Activated B cell treated with CpG ODN at 0.5 μM for 24 hours (primary cell): Measurements from ENCODE around the gene HERC3. TPM values are rescaled to one million over a fixed set of nuclear protein-coding genes. Genes with fewer than 3 reads are reported as not detected.

Experiments
- ATAC-seq: fragments of 200-7000 bp; cut with Tn5 transposase; one replicate; pipeline ENCODE4 v1.10.0; 2021; ENCODE audit warnings: low read depth, mild to moderate bottlenecking, moderate library complexity
- CTCF ChIA-PET: fragments of 350-600 bp; sonication (Branson Sonifier 250); formaldehyde crosslinking; loops from one replicate; lab custom pipeline; 2021; ENCODE audit warnings: antibody characterized with exemption; lab: Charles Lee
- POLR2A ChIA-PET: fragments of 350-600 bp; sonication (Branson Sonifier 250); formaldehyde crosslinking; loops from one replicate; lab custom pipeline; 2021; ENCODE audit warnings: antibody characterized with exemption; lab: Charles Lee
- DNase-seq: peaks from one replicate; pipeline ENCODE4 v3.0.0; 2022
- H3K27ac Mint-ChIP-seq: one replicate; pipeline ENCODE4 v1.8.0; 2020; ENCODE audit warnings: mixed read lengths
- H3K27me3 Mint-ChIP-seq: one replicate; pipeline ENCODE4 v1.8.0; 2021; ENCODE audit warnings: mixed read lengths
- H3K36me3 Mint-ChIP-seq: one replicate; pipeline ENCODE4 v1.8.0; 2021; ENCODE audit warnings: low read depth, mixed read lengths
- H3K4me1 Mint-ChIP-seq: one replicate; pipeline ENCODE4 v1.8.0; 2021; ENCODE audit warnings: mixed read lengths
- H3K4me3 Mint-ChIP-seq: one replicate; pipeline ENCODE4 v1.8.0; 2020; ENCODE audit warnings: mild to moderate bottlenecking, mixed read lengths
- H3K9me3 Mint-ChIP-seq: one replicate; pipeline ENCODE4 v1.8.0; 2020; ENCODE audit warnings: mixed read lengths
- intact Hi-C: fragments of 100-400 bp; cut with micrococcal nuclease; formaldehyde crosslinking; loops from one replicate; pipeline ENCODE4 v1.15.1; 2024
- total RNA-seq: library from RNA; stranded (reverse); gene quantifications from 2 replicates; pipeline ENCODE4 v1.2.3, GENCODE V29; 2022
- TF ChIP-seq, protein P1 (sequence below): fragments of 200-600 bp; IDR thresholded peaks from one replicate; pipeline ENCODE4 v1.8.0; 2022; ENCODE audit warnings: antibody characterized with exemption, mild to moderate bottlenecking

Gene HERC3
- total RNA-seq, 1 donor from 2014 or later, result 27.5 TPM

DNA sequence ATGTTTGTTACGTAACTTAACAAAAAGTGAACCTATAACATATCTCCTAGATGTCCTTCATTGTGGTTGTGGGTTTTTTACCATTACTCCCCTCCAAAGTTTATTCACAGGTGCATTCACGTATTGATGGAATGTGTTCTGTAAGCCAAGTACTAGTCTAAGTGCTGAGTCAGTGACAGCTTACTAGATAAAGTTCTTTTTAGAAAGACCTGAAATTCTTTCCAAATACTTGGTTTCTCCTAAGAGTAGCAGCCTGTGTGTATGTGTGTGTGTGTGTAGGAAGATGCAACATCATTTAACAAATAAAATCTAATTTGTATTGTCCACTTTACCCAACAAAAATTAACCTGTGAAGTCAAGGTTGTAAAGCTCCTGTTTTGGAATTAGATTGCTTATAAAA lies 83.3 kb downstream of the HERC3 start:
- Mint-ChIP-seq H3K4me3 (no peak overlapping the region), H3K27ac (no peak overlapping the region), H3K36me3 (peaks cover 71% of the 10 kb centered on the region), H3K27me3 (no peaks in the 10 kb centered on the region), H3K4me1 (no peaks in the 10 kb centered on the region), H3K9me3 (no peaks in the 10 kb centered on the region)
- intact Hi-C loops, result no loop called here
- DNase-seq (no peak), ATAC-seq (no peak)
- TF ChIP-seq, protein P1, sequence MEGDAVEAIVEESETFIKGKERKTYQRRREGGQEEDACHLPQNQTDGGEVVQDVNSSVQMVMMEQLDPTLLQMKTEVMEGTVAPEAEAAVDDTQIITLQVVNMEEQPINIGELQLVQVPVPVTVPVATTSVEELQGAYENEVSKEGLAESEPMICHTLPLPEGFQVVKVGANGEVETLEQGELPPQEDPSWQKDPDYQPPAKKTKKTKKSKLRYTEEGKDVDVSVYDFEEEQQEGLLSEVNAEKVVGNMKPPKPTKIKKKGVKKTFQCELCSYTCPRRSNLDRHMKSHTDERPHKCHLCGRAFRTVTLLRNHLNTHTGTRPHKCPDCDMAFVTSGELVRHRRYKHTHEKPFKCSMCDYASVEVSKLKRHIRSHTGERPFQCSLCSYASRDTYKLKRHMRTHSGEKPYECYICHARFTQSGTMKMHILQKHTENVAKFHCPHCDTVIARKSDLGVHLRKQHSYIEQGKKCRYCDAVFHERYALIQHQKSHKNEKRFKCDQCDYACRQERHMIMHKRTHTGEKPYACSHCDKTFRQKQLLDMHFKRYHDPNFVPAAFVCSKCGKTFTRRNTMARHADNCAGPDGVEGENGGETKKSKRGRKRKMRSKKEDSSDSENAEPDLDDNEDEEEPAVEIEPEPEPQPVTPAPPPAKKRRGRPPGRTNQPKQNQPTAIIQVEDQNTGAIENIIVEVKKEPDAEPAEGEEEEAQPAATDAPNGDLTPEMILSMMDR, result no peak
- CTCF ChIA-PET, result no interaction called here
- POLR2A ChIA-PET, result no interaction called here

DNA sequence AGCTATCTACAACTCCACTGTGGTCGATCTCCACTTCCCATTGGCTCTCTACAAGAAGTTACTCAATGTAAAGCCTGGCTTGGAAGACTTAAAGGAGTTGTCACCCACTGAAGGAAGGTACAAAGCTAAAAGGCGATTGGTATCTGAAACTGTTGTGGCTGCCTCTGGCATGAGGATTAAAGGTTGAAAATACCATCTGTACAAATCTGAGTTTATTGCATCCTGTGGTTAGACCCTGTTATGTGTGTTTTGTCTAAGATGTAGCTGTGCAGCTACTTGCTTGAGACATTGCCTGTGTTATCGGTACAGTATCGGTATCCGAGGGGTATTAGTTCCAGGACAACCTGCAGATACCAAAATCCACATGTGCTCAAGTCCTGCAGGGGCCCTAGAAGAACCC lies 88.9 kb downstream of the HERC3 start:
- peaks cover 84% of the 10 kb centered on the region for H3K36me3 Mint-ChIP-seq

DNA sequence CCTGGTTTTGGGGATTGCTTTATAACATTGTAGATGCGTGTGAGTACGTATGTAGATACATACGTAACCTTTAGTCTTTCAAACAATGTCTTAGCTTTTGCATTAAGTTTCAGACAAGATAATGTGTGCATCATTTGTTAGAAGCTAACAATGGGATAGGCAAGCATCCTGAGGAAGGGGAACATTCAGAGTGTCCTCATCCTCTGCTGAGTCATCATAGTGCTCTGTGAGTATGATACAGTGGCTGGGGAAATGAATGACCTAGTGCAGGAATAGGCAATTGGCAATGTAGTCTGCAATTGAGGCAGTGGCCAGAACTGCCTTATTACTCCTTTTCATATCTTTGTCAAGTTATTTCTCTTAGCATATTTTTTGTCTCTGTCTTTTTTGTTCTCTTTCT lies 98.1 kb downstream of the HERC3 start:
- Mint-ChIP-seq H3K9me3 (no peaks in the 10 kb centered on the region), H3K4me1 (no peaks in the 10 kb centered on the region), H3K36me3 (peaks cover 62% of the 10 kb centered on the region), H3K27ac (no peak overlapping the region), H3K4me3 (no peak overlapping the region), H3K27me3 (no peaks in the 10 kb centered on the region)
- ChIA-PET CTCF (no interaction called here), POLR2A (no interaction called here)
- DNase-seq, result no peak
- ATAC-seq, result no peak
- intact Hi-C loops, result loop anchor here (10.0 kb wide), 1 partner anchor 424 kb away; the partner anchor contains the start of gene TIGD2
- TF ChIP-seq, protein P1, result no peak

More for the DNA sequence above, 88.9 kb downstream of the HERC3 start:
- DNase-seq, result no peak
- TF ChIP-seq, protein P1, result no peak
- no peak for ATAC-seq
- Mint-ChIP-seq H3K4me3 (no peak overlapping the region), H3K27ac (no peak overlapping the region), H3K4me1 (no peaks in the 10 kb centered on the region), H3K9me3 (no peaks in the 10 kb centered on the region), H3K27me3 (no peaks in the 10 kb centered on the region)
- CTCF ChIA-PET, result no interaction called here
- intact Hi-C loops, result no loop called here
- POLR2A ChIA-PET, result no interaction called here

GRCh38 chr4:88693792-88694191 lies 101.5 kb downstream of the HERC3 start:
- TF ChIP-seq, protein P1, result no peak
- DNase-seq, result no peak
- intact Hi-C loops, result loop anchor here (10.0 kb wide), 1 partner anchor 421 kb away; the partner anchor contains the start of gene TIGD2
- H3K4me1 Mint-ChIP-seq, result peaks cover 7% of the 10 kb centered on the region
- H3K27ac Mint-ChIP-seq, result no peak overlapping the region
- POLR2A ChIA-PET, result no interaction called here
- CTCF ChIA-PET, result no interaction called here
- peaks cover 53% of the 10 kb centered on the region for H3K36me3 Mint-ChIP-seq
- H3K27me3 Mint-ChIP-seq, result no peaks in the 10 kb centered on the region
- H3K9me3 Mint-ChIP-seq, result no peaks in the 10 kb centered on the region
- no peak overlapping the region for H3K4me3 Mint-ChIP-seq
- no peak for ATAC-seq

DNA sequence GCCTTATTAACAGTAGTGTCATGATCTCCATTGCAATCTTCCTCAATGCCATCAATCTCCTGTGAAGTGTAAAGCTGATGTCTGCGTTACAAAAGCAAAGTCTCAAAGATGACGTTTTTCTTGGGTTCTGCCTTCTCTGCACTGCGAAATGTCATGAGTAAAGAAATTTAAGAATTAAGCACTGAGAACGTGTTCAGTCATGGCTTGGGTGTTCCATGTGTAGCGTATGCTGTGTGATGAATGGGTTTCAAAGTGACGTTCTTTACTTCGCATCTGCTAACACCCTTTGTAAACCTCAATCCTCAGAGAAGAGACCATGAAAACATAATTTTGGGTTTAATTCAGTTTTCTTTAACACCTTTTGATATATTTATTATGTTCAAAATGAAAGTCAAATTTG lies 104.3 kb downstream of the HERC3 start:
- Mint-ChIP-seq H3K4me3 (peak overlapping the region; percentile 89), H3K27ac (no peak overlapping the region), H3K36me3 (peaks cover 38% of the 10 kb centered on the region), H3K4me1 (peaks cover 9% of the 10 kb centered on the region), H3K27me3 (no peaks in the 10 kb centered on the region), H3K9me3 (no peaks in the 10 kb centered on the region)
- ChIA-PET CTCF (no interaction called here), POLR2A (interaction anchor here (1.6 kb wide), 1 partner anchor 105 kb away, joined by 6 read pairs; the partner anchor contains the start of gene HERC3)
- intact Hi-C loops, result loop anchor here (1.0 to 10.0 kb wide), 2 partner anchors 104 to 418 kb away; partner anchors contain the start of genes HERC3 and TIGD2
- ATAC-seq, result no peak
- TF ChIP-seq, protein P1, result no peak
- DNase-seq, result no peak
